A673 (cell line): ENCODE results near the gene HMCN1. TPM values are rescaled to one million over a fixed set of nuclear protein-coding genes. Genes with fewer than 3 reads are reported as not detected.

Experiments
- BruUV-seq: library from RNA; stranded (reverse); fragments of 400-500 nt; replicated peaks from 2 replicates; lab custom pipeline; 2021; lab: Mats Ljungman, UMichigan
- CTCF ChIA-PET: fragments of 300-600 bp; sonication (Branson Sonifier 250); formaldehyde crosslinking; loops from one replicate; lab custom pipeline; 2022; ENCODE audit warnings: antibody characterized with exemption; lab: Charles Lee
- POLR2A ChIA-PET: fragments of 300-600 bp; sonication (Branson Sonifier 250); formaldehyde crosslinking; loops from one replicate; lab custom pipeline; 2022; ENCODE audit warnings: antibody characterized with exemption; ENCODE audit not compliant: low non-redundant PET; lab: Charles Lee
- DNase-seq: peaks from one replicate; pipeline ENCODE4 v3.0.0-alpha.2; 2015; ENCODE audit warnings: low spot score
- H3K27ac ChIP-seq: fragments of 200-600 bp; sonication (generic); 2 replicates; pipeline ENCODE4 v1.5.1; 2016; ENCODE audit warnings: mixed run types, low read depth, mild to moderate bottlenecking, mixed read lengths, antibody characterized with exemption, low read length; ENCODE audit not compliant: poor library complexity, severe bottlenecking
- H3K27me3 ChIP-seq: fragments of 200-600 bp; sonication (generic); replicated peaks from 2 replicates; pipeline ENCODE4 v1.6.1; 2017; ENCODE audit warnings: mixed run types, low read depth, mild to moderate bottlenecking, mixed read lengths, antibody characterized with exemption, low read length; ENCODE audit not compliant: insufficient read depth, poor library complexity
- H3K36me3 ChIP-seq: fragments of 200-600 bp; sonication (generic); 2 replicates; pipeline ENCODE4 v1.6.1; 2016; ENCODE audit warnings: mixed run types, mild to moderate bottlenecking, mixed read lengths, antibody characterized with exemption, low read length; ENCODE audit not compliant: insufficient read depth, poor library complexity, severe bottlenecking
- H3K4me1 ChIP-seq: fragments of 200-600 bp; sonication (generic); 2 replicates; pipeline ENCODE4 v1.6.1; 2017; ENCODE audit warnings: mixed run types, mild to moderate bottlenecking, mixed read lengths, antibody characterized with exemption, low read length; ENCODE audit not compliant: insufficient read depth, poor library complexity, severe bottlenecking
- H3K4me3 ChIP-seq: fragments of 200-600 bp; sonication (generic); 2 replicates; pipeline ENCODE4 v1.5.1; 2016; ENCODE audit warnings: low read depth, mixed run types, mild to moderate bottlenecking, mixed read lengths, low read length; ENCODE audit not compliant: poor library complexity, severe bottlenecking
- H3K9me3 ChIP-seq: fragments of 200-600 bp; sonication (generic); 2 replicates; pipeline ENCODE4 v1.6.1; 2016; ENCODE audit warnings: mixed run types, low read depth, mild to moderate bottlenecking, mixed read lengths, antibody characterized with exemption, low read length; ENCODE audit not compliant: poor library complexity, severe bottlenecking
- CTCF ChIP-seq: fragments of 300-800, 200-600 bp; sonication (generic); conservative IDR thresholded peaks from 2 replicates; pipeline ENCODE4 v1.5.1; 2017; ENCODE audit warnings: low read depth, mild to moderate bottlenecking, antibody characterized with exemption, low read length, moderate library complexity, mixed read lengths
- EZH2 ChIP-seq: fragments of 200-600 bp; sonication (generic); IDR thresholded peaks from 2 replicates; pipeline ENCODE4 v1.6.1; 2017; ENCODE audit warnings: borderline replicate concordance, low read depth, mild to moderate bottlenecking, mixed read lengths, antibody characterized with exemption, low read length; ENCODE audit not compliant: poor library complexity, severe bottlenecking
- intact Hi-C: fragments of 100-400 bp; cut with micrococcal nuclease; formaldehyde crosslinking; loops from one replicate; pipeline ENCODE4 v1.10.0; 2022; ENCODE audit not compliant: unreplicated experiment
- total RNA-seq: library from RNA; stranded (reverse); gene quantifications from 2 replicates; pipeline ENCODE4 v1.2.3, GENCODE V29; 2021

The HMCN1 gene
- total RNA-seq, 1 experiment from 2014 or later, result 134 TPM

GRCh38 chr1:186002406-186002805 lies 268.2 kb downstream of the HMCN1 start:
- intact Hi-C loops, result no loop called here
- BruUV-seq, result no TSS peak
- Histone ChIP-seq H3K27ac (no peak overlapping the region), H3K4me1 (peaks cover 20% of the 10 kb centered on the region), H3K9me3 (no peaks in the 10 kb centered on the region), H3K4me3 (no peak overlapping the region), H3K36me3 (peaks cover 75% of the 10 kb centered on the region), H3K27me3 (no peaks in the 10 kb centered on the region)
- ChIA-PET POLR2A (no interaction called here), CTCF (no interaction called here)
- no peak for TF ChIP-seq CTCF
- TF ChIP-seq EZH2, result no peak
- DNase-seq, result no peak

- Histone ChIP-seq H3K4me1 (peaks cover 27% of the 10 kb centered on the region), H3K4me3 (no peak overlapping the region), H3K27ac (peak overlapping the region; percentile 29), H3K36me3 (peaks cover 62% of the 10 kb centered on the region), H3K9me3 (no peaks in the 10 kb centered on the region), H3K27me3 (no peaks in the 10 kb centered on the region)
- intact Hi-C loops, result no loop called here
- CTCF ChIA-PET, result interaction anchor here (0.6 kb wide), 1 partner anchor 10 kb away, joined by 3 read pairs; no protein-coding TSS in a partner anchor
- no TSS peak for BruUV-seq
- POLR2A ChIA-PET, result interaction anchor here (0.7 kb wide), 1 partner anchor 13 kb away, joined by 3 read pairs; no protein-coding TSS in a partner anchor
- TF ChIP-seq CTCF (no peak), EZH2 (no peak)
- DNase-seq, result peak; percentile 85
Observed at GRCh38 chr1:186009039-186009737, 275.0 kb downstream of the HMCN1 start.

GRCh38 chr1:186014370-186015037 lies 280.3 kb downstream of the HMCN1 start:
- intact Hi-C loops, result no loop called here
- Histone ChIP-seq H3K36me3 (peaks cover 85% of the 10 kb centered on the region), H3K9me3 (no peaks in the 10 kb centered on the region), H3K27ac (no peak overlapping the region), H3K27me3 (no peaks in the 10 kb centered on the region), H3K4me1 (peaks cover 8% of the 10 kb centered on the region), H3K4me3 (no peak overlapping the region)
- no TSS peak for BruUV-seq
- no peak for TF ChIP-seq CTCF
- TF ChIP-seq EZH2, result no peak
- no peak for DNase-seq
- CTCF ChIA-PET, result no interaction called here
- POLR2A ChIA-PET, result no interaction called here
